Caco-2 (cell line): Measurements from ENCODE around the gene USP38. TPM values are rescaled to one million over a fixed set of nuclear protein-coding genes. Genes with fewer than 3 reads are reported as not detected.

Source experiments
- BruUV-seq: library from RNA; stranded (reverse); fragments of 400-500 nt; replicated peaks from 2 replicates; lab custom pipeline; 2021; lab: Mats Ljungman, UMichigan
- CTCF ChIA-PET: fragments of 300-600 bp; sonication (Branson Sonifier 250); formaldehyde crosslinking; loops from one replicate; lab custom pipeline; 2022; ENCODE audit warnings: antibody characterized with exemption; lab: Charles Lee
- POLR2A ChIA-PET: fragments of 300-600 bp; sonication (Branson Sonifier 250); formaldehyde crosslinking; loops from one replicate; lab custom pipeline; 2022; ENCODE audit warnings: antibody characterized with exemption; lab: Charles Lee
- DNase-seq, 2 experiments: peaks; one replicate each; pipeline versions ENCODE4 v3.0.0 to v3.0.0-alpha.2; 2020 to 2022
- H3K27me3 ChIP-seq: replicated peaks from 2 replicates; pipeline ENCODE4 v1.6.0; 2011; ENCODE audit warnings: low read length; ENCODE audit not compliant: control insufficient read depth, insufficient read depth
- H3K36me3 ChIP-seq: 2 replicates; pipeline ENCODE4 v1.5.1; 2011; ENCODE audit warnings: low read length; ENCODE audit not compliant: control insufficient read depth, insufficient read depth
- H3K4me1 ChIP-seq: fragments of 250-450 bp; sonication (Bioruptor Pico); 2 replicates; pipeline ENCODE4 v1.5.1; 2020; ENCODE audit warnings: mild to moderate bottlenecking
- H3K4me3 ChIP-seq: 2 replicates; pipeline ENCODE4 v1.5.1; 2011; ENCODE audit warnings: low read depth, mild to moderate bottlenecking, control low read depth, low read length
- H3K9me3 ChIP-seq: fragments of 250-450 bp; sonication (Bioruptor Pico); 2 replicates; pipeline ENCODE4 v1.5.1; 2020; ENCODE audit warnings: mild to moderate bottlenecking, moderate library complexity
- H3K27ac Mint-ChIP-seq: one replicate; pipeline ENCODE4 v1.8.0; 2022; ENCODE audit warnings: mixed read lengths; ENCODE audit not compliant: unreplicated experiment
- H3K27me3 Mint-ChIP-seq: one replicate; pipeline ENCODE4 v1.8.0; 2022; ENCODE audit warnings: mixed read lengths; ENCODE audit not compliant: insufficient read depth, unreplicated experiment
- H3K36me3 Mint-ChIP-seq: one replicate; pipeline ENCODE4 v1.8.0; 2022; ENCODE audit warnings: mild to moderate bottlenecking, mixed read lengths; ENCODE audit not compliant: insufficient read depth, unreplicated experiment
- H3K4me1 Mint-ChIP-seq: one replicate; pipeline ENCODE4 v1.8.0; 2022; ENCODE audit warnings: low read depth, mixed read lengths; ENCODE audit not compliant: unreplicated experiment
- H3K4me3 Mint-ChIP-seq: one replicate; pipeline ENCODE4 v1.8.0; 2022; ENCODE audit warnings: mild to moderate bottlenecking, moderate library complexity, mixed read lengths; ENCODE audit not compliant: unreplicated experiment
- H3K9me3 Mint-ChIP-seq: one replicate; pipeline ENCODE4 v1.8.0; 2022; ENCODE audit warnings: mixed read lengths; ENCODE audit not compliant: unreplicated experiment
- intact Hi-C: fragments of 100-400 bp; cut with micrococcal nuclease; formaldehyde crosslinking; loops from one replicate; pipeline ENCODE4 v1.10.0; 2022; ENCODE audit not compliant: unreplicated experiment
- total RNA-seq: library from RNA; stranded (reverse); gene quantifications from 2 replicates; pipeline ENCODE4 v1.2.3, GENCODE V29; 2022
- TF ChIP-seq, protein P1 (sequence below), 2 experiments: fragments of 200-600 bp in 1 of 2; IDR thresholded peaks; 1 replicate in 1 of 2; 2 replicates in 1 of 2; pipeline versions ENCODE4 v1.5.1 to v1.8.0; 2011 to 2022; ENCODE audit warnings: antibody characterized with exemption in 1 of 2, control low read depth in 1 of 2, inconsistent platforms in 1 of 2, low read depth in 1 of 2, low read length in 1 of 2, mild to moderate bottlenecking in 1 of 2, moderate library complexity in 1 of 2; ENCODE audit not compliant: insufficient read depth in 1 of 2, severe bottlenecking in 1 of 2, unreplicated experiment in 1 of 2

The USP38 gene
- total RNA-seq, 1 experiment from 2014 or later, result 19.8 TPM

DNA sequence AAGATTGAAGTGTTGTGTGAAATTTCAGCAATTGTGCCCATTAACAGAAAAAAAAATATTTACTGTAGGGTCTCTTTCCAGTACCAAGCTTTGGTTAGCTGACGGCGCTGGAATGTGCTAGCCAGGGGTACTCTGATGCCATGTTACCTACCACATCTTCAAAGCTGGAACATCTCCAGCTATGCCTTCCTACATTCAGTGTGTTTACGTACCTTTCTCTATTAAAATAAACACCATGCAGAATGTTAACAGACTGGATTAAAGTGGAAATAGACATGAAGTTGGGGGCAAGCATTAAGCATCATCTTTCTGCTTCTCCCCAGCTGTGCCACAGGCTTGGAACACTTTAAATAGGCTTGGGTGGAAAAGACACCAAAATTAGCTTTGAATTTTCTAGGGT lies 65.9 kb downstream of the USP38 start:
- no peak overlapping the region for H3K27ac Mint-ChIP-seq
- ChIA-PET CTCF (no interaction called here), POLR2A (no interaction called here)
- no peak for DNase-seq
- Histone ChIP-seq H3K4me3 (no peak overlapping the region), H3K9me3 (no peaks in the 10 kb centered on the region), H3K4me1 (no peaks in the 10 kb centered on the region), H3K36me3 (no peaks in the 10 kb centered on the region), H3K27me3 (no peaks in the 10 kb centered on the region)
- H3K4me3 Mint-ChIP-seq, result no peak overlapping the region
- no TSS peak for BruUV-seq
- intact Hi-C loops, result no loop called here
- no peaks in the 10 kb centered on the region for H3K9me3 Mint-ChIP-seq
- no peaks in the 10 kb centered on the region for H3K36me3 Mint-ChIP-seq
- H3K27me3 Mint-ChIP-seq, result no peaks in the 10 kb centered on the region
- TF ChIP-seq, protein P1, sequence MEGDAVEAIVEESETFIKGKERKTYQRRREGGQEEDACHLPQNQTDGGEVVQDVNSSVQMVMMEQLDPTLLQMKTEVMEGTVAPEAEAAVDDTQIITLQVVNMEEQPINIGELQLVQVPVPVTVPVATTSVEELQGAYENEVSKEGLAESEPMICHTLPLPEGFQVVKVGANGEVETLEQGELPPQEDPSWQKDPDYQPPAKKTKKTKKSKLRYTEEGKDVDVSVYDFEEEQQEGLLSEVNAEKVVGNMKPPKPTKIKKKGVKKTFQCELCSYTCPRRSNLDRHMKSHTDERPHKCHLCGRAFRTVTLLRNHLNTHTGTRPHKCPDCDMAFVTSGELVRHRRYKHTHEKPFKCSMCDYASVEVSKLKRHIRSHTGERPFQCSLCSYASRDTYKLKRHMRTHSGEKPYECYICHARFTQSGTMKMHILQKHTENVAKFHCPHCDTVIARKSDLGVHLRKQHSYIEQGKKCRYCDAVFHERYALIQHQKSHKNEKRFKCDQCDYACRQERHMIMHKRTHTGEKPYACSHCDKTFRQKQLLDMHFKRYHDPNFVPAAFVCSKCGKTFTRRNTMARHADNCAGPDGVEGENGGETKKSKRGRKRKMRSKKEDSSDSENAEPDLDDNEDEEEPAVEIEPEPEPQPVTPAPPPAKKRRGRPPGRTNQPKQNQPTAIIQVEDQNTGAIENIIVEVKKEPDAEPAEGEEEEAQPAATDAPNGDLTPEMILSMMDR (IDR thresholded peaks at IDR 0.05; ENCODE audit: insufficient read depth in 1 of 2, low read depth in 1 of 2, low read length in 1 of 2, severe bottlenecking in 1 of 2, unreplicated experiment in 1 of 2), result no peak
- H3K4me1 Mint-ChIP-seq, result no peaks in the 10 kb centered on the region

DNA sequence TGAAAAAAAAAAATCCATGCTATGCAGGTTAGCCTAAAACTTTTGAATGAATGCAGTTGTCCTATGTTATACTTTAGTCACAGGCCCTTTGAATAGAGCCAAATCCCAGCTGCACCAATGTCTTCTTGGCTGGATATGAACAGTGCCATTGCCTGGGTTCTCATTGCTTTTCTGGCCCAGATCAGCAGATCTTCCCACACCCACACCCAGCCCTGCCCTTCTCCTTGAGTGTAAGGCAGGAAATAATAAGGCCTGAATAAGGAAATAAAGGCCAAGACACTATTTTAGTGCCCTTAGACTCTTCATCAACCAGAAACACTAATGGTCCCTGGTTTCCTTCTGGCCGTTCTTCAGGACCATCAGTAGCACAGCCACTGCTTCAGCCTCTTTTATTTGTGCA lies 66.6 kb downstream of the USP38 start:
- DNase-seq, result no peak
- POLR2A ChIA-PET, result no interaction called here
- H3K4me1 Mint-ChIP-seq, result no peaks in the 10 kb centered on the region

DNA sequence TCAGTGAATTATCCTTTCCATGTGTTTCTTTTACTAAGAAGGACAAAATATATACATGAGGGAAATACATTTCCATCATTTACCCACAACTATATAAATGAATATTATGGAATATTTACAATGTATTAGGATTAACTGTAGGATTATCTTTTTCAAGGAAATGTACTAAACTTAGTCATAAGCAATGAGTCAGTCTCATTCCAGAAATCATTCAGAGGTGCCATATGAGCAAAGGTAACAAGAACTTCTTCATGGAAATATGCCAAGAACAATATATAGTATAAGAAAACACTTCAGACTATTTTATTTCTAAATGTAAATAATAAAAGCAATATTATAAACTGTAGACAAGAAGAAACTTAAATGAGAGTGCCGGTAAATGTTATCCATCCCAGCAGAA lies 67.1 kb downstream of the USP38 start:
- intact Hi-C loops, result no loop called here

More for the DNA sequence above, 66.6 kb downstream of the USP38 start:
- Mint-ChIP-seq H3K9me3 (no peaks in the 10 kb centered on the region), H3K36me3 (no peaks in the 10 kb centered on the region), H3K4me3 (no peak overlapping the region), H3K27me3 (no peaks in the 10 kb centered on the region), H3K27ac (no peak overlapping the region)
- no TSS peak for BruUV-seq
- no peaks in the 10 kb centered on the region for H3K9me3 ChIP-seq
- CTCF ChIA-PET, result no interaction called here
- no peaks in the 10 kb centered on the region for H3K4me1 ChIP-seq
- TF ChIP-seq, protein P1 (IDR thresholded peaks at IDR 0.05; ENCODE audit: insufficient read depth in 1 of 2, low read depth in 1 of 2, low read length in 1 of 2, severe bottlenecking in 1 of 2, unreplicated experiment in 1 of 2), result no peak
- no peak overlapping the region for H3K4me3 ChIP-seq
- intact Hi-C loops, result no loop called here
- H3K36me3 ChIP-seq, result no peaks in the 10 kb centered on the region
- H3K27me3 ChIP-seq, result no peaks in the 10 kb centered on the region

More for the DNA sequence above, 67.1 kb downstream of the USP38 start:
- BruUV-seq, result no TSS peak
- no peaks in the 10 kb centered on the region for H3K27me3 Mint-ChIP-seq
- H3K4me3 ChIP-seq, result no peak overlapping the region
- CTCF ChIA-PET, result no interaction called here
- no peaks in the 10 kb centered on the region for H3K36me3 ChIP-seq
- no peak overlapping the region for H3K4me3 Mint-ChIP-seq
- no peaks in the 10 kb centered on the region for H3K9me3 Mint-ChIP-seq
- H3K4me1 ChIP-seq, result no peaks in the 10 kb centered on the region
- H3K4me1 Mint-ChIP-seq, result no peaks in the 10 kb centered on the region
- TF ChIP-seq, protein P1 (IDR thresholded peaks at IDR 0.05; ENCODE audit: insufficient read depth in 1 of 2, low read depth in 1 of 2, low read length in 1 of 2, severe bottlenecking in 1 of 2, unreplicated experiment in 1 of 2), result no peak
- DNase-seq, result no peak
- POLR2A ChIA-PET, result no interaction called here
- H3K9me3 ChIP-seq, result no peaks in the 10 kb centered on the region
- H3K27ac Mint-ChIP-seq, result no peak overlapping the region
- H3K36me3 Mint-ChIP-seq, result no peaks in the 10 kb centered on the region
- no peaks in the 10 kb centered on the region for H3K27me3 ChIP-seq
